DMS53 treated with DMSO at 0.1 percent for 48 hours (cell line): ENCODE measurements around the gene ABHD10.
A peak's percentile ranks its signal among the peaks of the same experiment; 100 is the strongest.

ENCODE experiments used
- DNase-seq: peaks from one replicate; lab custom pipeline; 2025; ENCODE audit not compliant: unreplicated experiment; lab: John Stamatoyannopoulos, UW

The ABHD10 gene

DNA sequence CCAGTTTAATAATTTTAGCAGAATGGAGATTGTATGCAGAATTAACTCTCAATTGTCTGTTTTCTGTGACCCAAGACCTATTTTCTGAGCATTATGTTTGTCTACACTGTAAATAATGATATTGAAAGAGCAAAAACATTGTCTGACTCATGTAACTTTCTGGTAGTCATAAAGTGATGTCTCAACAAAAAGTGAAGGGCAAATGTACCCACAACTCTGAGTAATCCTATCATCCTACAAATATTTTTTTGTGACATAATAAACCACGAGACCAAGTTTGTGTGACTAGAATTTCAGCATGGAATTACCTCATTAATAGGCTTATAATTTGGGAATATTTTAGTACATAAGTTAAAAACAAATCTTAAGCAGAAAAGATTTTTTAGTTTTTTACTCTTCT lies 15.4 kb upstream of the ABHD10 start:
- DNase-seq, result no peak

DNA sequence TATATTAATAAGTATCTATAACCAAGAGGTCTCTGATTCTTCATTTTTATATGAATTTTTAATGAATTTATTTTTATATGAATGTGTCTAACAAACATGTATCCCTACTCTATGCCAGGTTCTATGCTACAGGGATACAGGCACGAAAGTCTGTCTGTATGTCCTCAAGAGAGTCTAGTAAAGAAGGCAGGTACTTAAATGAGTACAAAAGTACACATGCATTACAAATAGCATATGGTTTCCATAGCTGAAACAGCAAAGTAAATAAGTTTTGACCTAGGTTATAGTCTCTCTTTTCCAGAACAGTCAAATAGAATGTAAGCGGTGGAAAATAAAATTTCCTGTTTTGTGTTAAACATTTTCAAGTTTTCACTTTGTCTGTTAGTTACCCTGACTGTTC lies 13.3 kb upstream of the ABHD10 start:
- no peak for DNase-seq

DNA sequence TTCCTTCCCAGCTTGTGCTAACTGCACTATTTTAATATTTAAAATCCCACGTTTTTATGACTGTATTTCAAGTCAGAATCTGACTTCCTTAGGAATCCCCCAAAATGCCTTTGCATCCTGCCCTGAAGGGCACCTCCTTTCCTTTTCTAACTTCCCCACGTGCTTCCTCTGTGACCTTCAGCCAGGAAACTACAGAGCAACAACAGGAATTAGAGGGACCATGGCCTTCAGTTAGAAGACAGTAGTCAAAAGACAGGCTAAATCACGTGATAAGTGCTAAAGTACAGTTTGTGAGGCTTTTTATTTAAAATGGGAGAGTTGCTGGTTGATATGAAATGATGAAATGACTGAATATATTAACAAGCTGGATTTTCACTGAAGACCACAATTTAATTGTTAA lies 11.8 kb upstream of the ABHD10 start:
- no peak for DNase-seq

DNA sequence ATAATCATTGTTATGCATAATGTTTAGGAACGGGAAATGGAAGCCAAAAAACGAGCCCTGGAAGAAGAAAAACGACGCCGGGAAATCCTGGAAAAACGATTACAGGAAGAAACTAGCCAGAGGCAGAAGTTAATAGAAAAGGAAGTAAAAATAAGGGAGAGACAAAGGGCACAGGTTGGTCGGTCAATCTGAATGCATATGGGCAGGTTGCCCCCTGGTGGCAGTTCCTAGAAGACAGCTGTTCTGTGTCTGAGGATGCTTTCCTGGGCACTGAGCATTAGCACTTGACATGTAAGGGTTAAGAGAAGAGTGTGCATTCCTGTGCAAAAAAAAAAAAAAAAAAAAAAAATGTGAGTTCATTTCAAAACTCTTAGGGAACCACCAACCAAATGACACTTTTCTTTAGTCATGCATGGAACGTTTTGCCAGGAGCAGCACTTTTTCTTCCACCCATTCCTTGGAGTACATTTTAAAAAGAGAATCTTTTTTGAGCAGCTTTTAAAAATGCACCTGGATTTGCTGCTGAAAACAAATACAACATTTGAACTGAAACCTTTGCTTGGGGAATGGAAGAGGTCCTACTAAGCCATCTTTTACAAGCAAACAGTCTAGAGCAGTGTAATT lies 11.1 kb upstream of the ABHD10 start:
- peak; percentile 74 for DNase-seq

DNA sequence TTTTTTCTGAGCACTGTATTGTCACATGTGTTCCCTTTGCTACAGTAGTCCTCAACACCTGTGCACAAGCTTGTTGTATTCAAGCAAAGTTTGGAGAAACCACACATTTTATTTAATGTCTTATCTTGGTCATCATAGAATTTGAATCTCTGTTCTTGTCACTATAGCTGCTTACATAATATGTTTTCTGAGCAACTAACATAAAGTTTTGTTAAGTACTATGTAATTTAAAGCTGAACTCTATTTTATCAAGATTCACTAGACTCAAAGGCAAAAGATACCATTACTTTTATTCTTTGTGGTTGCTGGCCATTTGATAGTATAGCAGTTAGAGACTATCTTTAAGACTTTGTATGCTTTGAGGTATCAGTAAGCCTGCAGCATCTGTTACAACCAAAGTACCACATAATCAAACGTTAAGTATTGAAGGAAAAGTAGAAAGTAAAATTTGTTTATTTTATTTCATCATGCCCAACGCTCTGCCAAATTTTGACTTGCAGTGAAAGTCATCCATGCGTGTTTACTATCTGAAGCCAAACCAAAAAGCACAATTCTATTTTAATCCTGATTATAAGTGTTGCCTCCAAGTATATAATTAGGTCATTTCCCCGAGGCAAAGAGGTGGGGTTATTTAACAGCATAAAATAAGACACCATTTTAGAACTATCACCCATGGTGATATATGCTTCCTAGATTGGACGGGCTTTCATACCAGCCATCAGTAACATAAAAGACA lies 10.3 kb upstream of the ABHD10 start:
- no peak for DNase-seq

DNA sequence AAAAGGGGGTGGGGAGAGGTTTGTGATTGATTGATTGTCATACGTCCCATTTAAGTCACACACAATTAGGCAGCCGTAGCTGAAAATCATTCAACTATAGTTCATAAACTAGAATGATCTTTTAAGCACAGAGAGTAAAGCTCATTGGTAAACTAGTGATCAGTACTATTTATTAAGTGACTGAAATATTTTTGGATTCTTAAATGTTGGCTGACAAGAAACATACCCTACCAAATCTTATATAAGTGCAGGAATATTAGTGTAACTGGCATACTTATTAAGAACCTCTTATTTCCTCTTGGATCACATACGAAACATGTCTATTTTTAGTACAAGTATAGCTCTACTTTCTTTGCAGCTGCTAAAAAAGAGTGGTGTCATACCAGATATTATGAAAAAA lies 8.4 kb upstream of the ABHD10 start:
- DNase-seq, result no peak

DNA sequence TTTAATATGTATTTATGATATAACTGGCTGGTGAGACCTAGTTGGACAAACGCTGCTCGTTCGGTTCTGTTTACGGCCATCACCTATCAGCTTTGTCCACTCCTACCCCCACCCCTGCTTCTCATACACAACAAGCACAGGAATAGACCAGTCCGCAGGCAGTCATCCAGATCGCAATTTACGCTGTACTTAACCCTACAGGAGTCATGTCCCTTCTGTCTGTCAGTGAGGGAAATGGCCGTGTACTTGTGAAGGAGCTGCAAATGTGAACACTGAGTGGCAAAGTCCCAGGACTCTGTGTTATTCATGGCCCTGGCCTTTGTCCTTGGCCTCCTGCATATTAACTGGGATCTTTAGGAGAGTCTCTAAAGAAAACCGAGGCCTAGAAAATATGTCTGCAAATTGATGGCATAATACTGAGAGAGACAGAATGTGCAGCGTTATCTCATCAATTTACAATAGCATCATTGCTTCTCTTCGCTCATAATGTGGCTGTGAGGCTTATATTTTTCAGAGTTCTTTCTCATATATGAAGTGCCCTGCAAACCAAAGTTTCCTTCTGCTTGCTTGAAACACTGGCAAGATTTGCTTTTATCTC lies 7.2 kb upstream of the ABHD10 start:
- no peak for DNase-seq

DNA sequence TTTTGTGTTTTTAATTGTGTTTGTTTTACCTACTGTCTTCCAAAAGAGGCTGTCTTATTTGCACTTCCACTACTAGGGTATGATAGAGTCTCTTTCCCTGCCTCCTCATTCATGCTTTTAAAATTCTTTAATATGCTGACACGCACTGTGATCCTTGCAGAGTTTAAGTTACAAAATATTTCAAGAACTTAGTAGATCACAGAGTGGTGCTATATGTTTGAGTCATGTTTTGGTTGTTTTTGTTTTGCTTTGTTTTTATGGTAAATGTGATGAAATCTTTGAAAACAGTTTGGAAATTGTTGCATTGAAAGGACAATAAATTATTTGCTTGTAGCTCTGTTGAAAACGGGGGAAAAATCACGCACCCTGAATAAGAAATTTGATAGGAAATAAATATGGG lies 5.9 kb upstream of the ABHD10 start:
- DNase-seq, result no peak

DNA sequence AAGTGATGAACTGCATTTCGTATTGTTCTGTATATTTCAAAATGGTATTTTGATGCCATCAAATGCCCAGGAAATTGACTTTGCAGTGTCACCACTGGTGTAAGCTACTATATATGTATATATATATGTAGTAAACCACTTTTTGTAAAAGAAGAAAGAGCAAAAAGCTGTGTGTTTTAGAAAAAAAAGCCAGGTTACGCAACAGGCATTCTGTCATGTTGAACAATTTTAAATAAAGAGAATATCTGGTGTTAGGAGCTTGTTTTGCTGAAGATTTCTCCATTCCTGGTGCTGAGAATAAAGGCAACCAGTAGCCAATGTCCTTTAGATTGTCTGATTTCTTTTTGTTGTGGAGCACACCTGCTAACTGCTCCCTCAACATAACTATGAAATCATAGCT lies 3.7 kb upstream of the ABHD10 start:
- DNase-seq, result no peak

DNA sequence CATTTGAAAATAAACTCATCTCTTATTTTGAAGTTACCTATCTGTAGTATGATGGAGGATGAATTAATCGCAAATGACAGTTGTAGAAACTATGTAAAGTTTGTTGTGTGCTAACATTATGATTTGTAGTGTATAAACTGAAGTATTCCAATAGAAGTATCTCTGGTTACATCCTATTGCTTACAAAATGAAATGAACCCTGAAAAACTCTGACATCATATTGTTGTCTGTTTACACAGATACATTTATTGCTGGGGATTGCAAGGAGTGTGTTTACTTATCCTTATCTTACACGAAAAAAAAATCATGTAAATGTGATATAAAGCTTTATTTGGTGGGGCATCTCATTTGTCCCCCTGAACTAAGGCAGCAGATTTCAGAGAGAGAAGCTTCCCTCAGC lies 2.6 kb upstream of the ABHD10 start:
- peak; percentile 72 for DNase-seq

DNA sequence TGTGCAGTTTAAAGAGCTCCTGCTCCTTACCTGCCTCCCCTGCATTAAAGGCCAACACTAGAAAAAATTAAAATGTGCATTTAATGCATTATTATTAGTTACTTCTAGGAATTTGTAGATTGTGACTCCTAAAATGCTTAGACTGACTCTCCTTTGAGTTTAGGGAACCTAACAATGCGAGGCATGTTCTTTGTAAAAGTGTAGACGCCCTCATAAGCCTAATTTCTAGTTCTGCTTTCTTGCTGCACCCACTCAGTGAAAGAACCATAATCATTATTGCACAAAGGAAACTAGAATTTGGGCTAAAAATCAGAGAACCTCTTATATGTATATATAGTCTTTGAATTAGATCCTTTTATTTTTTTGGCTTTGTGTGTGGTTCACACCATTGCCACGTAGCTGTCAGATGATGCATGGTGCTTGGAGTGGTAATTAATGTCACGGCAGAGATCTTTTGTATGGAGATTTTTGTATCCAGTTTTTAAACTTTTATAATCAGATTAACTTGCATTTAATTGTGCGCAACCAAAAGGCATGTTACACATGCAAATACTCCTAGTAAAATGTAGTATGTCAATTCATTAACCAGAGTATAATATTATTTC lies 710 bp downstream of the ABHD10 start:
- no peak for DNase-seq

DNA sequence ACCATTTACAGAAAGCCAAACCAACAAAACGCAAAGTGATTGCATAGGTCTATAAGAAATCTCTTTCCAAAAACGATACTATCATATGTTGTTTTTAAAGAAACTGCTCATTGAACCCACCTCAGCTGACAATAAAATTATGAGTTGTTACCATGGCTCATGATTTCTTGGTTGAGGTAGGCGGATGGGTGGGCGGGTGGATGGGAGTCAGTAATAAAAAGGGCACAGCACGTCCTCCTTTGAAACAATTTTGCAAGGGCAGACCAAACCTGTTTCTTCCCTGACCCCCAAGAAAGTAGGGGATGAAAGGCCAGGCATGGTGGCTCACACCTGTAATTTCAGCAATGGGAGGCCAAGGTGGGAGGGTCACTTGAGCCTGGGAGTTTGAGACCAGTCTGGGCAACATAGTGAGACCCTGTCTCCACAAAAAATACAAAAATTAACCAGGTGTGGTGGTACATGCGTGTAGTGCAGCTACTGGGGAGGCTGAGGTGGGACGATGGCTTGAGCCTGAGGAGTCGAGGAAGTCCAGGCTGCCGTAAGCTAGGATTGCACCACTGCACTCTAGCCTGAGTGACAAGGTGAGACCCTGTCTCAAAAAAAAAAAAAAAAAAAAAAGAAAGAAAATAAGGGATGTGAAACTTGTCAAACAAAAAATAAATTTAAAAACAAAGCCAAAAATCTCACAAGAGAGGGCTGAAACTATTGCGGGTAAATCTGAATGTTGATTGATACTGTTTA lies 2.1 kb downstream of the ABHD10 start:
- no peak for DNase-seq

DNA sequence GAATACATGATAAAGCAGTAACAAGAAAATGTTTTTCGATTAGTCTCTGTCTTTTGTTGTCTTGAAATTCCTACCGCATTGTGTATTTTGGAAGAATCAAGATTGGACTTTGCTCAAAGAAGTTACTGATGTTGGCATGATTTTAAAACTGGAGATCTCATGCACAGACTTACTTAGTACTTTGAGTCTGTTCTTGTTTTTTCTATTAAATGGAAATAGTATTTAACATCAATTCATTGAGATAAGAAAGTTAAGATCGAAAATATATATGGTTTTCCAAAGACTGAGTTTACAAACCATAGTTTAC lies 2.6 kb downstream of the ABHD10 start:
- no peak for DNase-seq

DNA sequence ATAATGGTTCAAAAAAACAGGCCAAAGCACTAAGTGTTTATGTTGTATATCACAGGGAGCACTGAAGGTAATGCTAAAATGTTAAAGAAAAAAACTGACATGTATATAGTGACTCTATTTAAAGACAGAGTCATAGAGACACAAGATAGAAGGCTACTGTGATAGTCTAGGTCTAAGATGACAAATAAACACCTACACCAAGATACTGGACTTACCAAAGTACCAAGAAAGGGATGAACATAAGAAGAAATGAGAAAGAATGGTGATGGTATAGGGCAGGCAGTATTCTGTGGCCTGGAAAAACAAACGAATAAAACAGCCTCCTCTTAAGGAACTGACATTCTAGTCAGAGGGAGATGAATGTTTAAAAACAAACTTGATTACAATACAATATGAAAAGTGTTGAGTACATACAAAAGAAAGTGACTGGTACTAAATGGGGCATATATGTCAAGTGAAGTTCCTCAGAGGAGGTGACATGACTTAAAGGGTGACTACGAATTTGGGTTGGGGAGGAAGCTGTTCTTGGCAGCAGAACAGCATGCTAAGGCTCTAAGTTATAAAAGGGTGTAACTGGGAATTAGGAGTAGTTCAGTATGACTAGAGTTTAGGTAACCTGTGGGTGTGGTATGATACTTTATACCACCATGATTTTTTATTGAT lies 5.9 kb downstream of the ABHD10 start:
- DNase-seq, result no peak

DNA sequence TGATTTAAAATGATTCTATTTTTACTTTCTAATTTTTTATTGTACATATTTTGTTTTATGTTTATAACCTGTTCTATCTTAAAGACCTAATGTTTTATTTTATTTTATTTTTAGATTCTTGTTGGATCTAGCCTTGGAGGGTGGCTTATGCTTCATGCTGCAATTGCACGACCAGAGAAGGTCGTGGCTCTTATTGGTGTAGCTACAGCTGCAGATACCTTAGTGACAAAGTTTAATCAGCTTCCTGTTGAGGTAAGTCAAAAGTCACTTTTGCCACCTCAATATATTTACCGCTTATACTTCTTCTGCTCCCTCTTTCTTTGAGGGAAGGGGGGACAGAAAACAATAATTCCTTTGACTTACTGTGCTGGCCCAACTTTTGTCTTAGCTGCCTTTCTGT lies 8.0 kb downstream of the ABHD10 start:
- DNase-seq, result no peak

DNA sequence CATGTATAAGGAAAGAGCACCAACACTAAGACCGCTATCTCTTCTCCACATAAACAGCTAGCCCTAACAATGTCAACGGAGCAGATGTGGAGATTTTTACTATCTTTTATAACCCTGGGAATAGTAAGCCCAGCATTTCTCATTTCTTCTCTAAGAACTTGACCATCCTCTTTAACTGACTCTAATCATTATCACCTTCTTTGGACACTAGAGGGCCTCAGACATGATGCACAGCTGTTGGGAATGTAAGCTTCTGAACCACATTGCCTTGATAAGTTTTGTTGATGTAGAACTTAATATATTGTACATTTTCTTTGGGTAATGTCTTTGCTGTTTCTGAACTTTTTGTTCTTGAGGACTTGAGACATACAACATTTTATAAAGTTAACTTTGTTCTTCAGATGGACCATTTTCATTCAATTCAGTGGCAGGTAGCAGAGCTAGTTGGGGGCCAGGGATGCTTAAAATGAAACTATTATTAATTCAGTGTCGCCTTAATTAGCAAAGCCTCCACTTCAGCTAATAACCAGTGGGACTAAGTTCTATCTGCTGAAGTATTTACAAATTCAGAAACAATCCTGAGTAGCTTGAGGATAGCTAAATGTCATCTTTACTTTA lies 10.3 kb downstream of the ABHD10 start:
- DNase-seq, result peak; percentile 36

DNA sequence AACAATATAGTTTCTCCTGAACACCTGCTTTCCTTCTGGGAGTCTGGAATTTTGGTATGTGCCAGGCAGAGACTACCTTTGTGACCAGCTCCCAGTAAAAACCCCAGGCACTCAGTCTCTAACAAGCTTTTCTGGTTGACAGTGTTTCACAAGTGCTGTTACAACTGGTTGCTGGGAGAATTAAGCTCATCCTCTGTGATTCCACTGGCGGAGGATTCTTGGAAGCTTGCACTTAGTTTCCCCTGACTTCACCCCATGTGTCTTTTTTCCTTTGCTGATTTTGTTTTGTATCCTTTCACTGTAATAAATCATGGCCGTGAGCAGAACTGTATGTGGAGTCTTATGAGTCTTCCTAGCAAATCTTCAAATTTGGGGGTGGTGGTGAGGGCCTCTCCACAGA lies 14.2 kb downstream of the ABHD10 start:
- DNase-seq, result no peak

DNA sequence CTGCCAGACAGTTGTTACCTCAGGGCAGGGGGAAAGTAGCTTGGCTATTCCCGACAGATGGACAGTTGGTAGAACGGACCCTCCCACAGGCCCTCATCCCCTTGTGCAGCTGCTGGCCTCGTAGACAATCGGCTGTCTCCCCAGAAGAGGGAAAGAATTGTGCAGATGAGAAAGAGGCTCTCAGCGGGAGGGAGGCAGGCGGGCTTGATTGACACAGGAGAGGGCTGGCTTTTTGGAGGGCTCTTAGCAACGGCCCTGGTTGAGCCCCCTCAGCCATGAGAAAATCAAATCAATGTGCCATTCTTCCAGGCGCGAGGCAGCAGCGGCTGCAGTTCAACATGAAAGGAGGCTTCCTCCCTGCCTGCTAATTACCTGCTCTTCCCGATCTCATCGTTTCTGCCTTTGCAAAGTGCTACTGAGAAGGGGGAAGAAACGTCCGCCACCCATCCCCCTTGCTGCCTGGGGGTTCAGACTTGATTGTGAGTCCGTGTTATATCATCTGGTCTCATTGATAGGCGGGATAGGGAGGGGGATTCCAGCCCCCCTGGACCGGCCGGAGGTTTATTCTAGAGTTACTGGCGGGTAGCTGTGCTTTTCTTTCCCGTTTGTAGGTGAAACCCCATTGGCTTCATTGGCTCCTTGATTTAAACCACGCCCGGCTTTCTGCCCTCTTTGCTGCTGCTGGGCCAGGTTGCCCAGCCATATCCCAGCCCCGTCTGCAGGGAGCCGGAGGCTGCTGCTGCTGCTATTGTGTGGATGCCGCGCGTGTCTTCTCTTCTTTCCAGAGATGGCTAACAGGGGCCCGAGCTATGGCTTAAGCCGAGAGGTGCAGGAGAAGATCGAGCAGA lies 20.0 kb downstream of the ABHD10 start, which contains the start of gene TAGLN3:
TSS of gene TAGLN3 (plus strand) at position 287 of the 848 bp plus-strand sequence. CDS start at position 788, 501 bp downstream.
- peak; percentile 35 for DNase-seq

DNA sequence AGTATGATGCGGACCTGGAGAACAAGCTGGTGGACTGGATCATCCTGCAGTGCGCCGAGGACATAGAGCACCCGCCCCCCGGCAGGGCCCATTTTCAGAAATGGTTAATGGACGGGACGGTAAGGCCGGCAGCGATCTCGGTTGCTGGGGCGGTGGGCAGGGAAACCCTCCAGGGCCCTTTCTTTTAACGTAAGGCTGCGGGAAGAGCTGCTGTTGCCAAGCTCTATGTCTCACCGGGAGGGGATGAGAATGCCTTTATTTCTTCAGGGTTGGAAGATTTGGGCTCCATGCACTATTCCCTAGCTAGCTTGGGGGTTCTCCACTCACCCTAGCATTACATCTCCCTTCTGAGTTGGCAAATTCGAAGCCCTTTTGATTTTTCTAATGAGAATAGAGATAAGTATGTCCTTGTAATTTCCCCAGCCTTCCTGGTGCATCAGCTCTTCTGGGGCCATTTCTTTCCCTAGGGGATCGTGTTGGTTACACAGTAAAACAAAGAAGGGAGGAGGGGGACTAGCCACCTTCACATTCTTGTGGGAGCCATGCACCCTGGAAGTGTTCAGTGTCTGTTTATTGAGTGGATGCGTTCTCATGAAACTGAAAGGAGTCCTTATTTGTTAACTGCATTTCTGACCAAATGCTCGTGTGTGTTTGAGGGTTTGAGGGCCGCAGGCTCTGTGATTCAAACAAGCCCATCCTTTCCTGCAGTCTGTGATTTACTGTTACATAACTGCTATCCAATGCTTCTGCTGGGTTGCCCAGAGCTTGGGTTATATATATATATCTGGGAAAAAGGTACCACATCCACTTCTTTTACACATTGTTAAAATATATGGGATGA lies 20.9 kb downstream of the ABHD10 start:
- no peak for DNase-seq
